Stimulated activated CD4-positive, alpha-beta T cell treated with anti-CD3 and anti-CD28 coated beads, Interleukin-4, amount 100 ng/mL, for 48 hours (primary cell): ENCODE measurements around the gene CDK12.
"Not testable (repeated sequence)": the region's sequence is repeated elsewhere in the genome, so short reads cannot be mapped to it uniquely, and the experiment has no call there.

Experiments
- DNase-seq, 2 donors: peaks; one replicate each; pipeline ENCODE4 v3.0.0-alpha.2; 2020; ENCODE audit warnings: low read depth in 2 of 2

CDK12 gene

GRCh38 chr17:39461113-39461925 lies at the start of gene CDK12:
CDK12 (plus strand) TSS chr17:39461486; CDS start chr17:39462072, 586 bp downstream.
- DNase-seq: peak; percentile 88 to 92

DNA sequence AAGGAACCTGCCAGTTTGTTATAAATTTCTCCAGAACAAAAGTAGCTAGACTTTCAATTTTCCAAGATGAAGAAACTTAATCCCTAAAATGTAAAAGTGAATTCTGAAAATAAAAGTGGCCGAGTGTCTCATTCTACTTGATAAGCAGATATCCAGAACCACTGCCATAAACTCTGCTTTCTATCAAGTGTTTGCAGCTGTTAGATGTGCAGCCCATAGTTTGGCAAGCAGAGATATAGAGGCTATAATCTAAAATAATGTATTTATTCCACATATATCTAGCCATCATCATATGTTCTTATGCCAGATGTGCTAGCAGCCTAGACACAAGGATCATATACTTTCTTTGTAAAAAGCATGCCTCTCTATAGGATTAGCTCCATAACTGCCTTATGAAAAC lies 45.1 kb upstream of the CDK12 start:
- DNase-seq: no peak

DNA sequence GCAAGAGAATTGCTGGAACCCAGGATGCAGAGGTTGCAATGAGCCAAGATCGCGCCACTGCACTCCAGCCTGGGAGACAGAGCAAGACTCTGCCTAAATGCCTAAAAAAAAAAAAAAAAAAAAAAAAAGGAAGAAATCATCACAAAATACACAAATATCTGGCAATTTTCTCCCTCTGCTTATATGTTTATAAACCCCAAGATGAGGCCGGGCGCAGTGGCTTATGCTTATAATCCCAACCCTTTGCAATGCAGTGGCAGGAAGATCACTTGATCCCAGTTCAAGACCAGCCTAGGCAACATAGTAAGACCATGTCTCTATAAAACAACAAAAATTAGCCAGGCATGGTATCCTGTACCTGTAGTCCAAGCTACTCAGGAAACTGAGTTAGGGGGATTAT lies 31.7 kb upstream of the CDK12 start:
- no peak for DNase-seq

DNA sequence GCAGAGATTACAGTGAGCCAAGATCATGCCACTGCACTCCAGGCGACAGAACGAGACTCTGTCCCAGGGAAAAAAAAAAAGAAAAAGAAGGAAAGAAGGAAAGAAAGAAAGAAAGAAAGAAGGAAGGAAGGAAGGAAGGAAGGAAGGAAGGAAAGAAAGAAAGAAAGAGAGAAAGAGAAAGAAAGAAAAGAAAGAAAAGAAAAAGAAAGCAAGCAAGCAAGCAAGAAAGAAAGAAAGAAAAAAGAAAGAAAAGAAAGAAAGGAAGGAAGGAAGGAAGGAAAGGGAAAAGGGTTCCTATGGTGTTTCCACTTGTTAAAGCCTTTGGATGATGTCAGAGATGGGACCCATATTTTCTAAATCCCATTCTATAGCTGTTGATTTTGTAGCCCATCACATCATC lies 21.4 kb upstream of the CDK12 start:
- DNase-seq: not testable (repeated sequence)

- DNase-seq: no peak
Observed at GRCh38 chr17:39443326-39443725, 18.0 kb upstream of the CDK12 start.

DNA sequence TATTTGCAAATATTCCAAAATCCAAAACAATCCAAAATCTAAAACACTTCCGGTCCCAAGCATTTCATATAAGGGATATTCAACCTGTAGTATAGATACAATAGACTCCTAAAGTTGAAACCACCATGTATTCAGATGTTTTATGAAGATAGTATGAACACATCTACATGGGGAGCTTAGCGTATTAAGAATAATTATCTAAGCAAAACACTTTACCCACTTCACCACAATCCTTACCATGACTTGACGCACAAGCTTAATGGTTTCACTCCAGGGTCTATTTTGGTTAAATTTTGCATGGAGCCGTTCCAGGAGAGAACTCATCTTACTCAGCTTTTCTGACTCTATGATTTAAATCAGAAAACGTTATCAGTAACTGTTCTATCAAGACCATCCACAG lies 13.7 kb upstream of the CDK12 start:
- no peak for DNase-seq

DNA sequence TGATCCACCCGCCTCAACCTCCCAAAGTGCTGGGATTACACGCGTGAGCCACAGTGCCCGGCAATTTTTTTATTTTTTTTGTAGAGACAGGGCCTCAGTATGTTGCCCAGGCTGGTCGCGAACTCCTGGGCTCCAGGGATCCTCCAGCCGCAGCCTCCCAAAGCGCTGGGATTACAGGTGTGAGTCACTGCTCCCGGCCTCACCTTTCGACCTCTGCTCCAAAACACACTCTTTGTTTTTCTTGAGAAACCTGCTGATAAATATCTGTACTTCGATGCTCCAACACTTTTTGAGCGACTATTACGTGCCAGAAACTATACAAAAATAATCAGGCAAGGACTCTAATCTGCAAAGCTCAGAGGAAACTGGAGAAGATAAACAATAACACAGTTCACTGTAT lies 11.2 kb upstream of the CDK12 start:
- no peak for DNase-seq

DNA sequence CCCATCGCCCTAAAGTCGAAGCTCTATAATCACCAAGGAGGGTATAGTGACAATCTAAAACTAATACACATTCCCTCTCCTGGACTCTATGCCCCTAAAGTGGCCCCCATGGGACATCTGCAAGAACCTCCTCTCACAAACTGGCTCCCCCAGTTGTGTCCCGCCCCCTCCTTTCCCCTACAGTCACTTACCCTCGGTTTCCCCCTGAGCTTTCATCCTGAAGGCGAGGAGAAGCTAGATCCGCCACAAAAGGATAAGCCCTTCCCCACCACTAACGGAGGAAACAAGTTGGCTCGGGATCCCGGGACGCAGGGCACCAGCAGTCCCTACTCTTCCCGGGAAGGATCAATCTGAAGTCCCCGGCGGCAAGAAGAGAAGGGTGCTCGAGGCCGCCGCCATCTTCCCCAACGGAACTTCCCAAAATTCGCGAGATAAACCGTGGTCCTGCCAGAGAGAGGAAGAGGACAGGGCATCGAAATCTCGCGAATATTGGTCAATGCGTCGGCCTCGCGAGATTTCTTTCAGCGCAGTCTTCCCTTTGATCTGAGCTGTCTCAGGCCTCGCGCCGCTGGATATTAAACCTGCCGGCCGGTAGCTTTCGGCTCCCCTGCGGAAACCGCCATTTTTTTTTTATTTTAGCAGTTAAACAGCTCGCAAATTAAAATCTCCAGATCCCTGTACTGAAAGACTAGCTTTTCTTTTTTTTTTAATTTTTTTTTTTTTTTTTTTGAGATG lies 10.3 kb upstream of the CDK12 start, which contains the start of gene MED1:
Gene MED1 (minus strand): TSS at position 417 of the 735 bp plus-strand sequence. CDS start 201 bp downstream, at position 216.
- DNase-seq: peak; percentile 82 to 88

- DNase-seq: no peak
Observed at GRCh38 chr17:39455919-39456318, 5.4 kb upstream of the CDK12 start.

GRCh38 chr17:39461926-39462569 lies 762 bp downstream of the CDK12 start:
- DNase-seq: no peak

- DNase-seq: no peak
Observed at GRCh38 chr17:39462631-39463375, 1.5 kb downstream of the CDK12 start.

DNA sequence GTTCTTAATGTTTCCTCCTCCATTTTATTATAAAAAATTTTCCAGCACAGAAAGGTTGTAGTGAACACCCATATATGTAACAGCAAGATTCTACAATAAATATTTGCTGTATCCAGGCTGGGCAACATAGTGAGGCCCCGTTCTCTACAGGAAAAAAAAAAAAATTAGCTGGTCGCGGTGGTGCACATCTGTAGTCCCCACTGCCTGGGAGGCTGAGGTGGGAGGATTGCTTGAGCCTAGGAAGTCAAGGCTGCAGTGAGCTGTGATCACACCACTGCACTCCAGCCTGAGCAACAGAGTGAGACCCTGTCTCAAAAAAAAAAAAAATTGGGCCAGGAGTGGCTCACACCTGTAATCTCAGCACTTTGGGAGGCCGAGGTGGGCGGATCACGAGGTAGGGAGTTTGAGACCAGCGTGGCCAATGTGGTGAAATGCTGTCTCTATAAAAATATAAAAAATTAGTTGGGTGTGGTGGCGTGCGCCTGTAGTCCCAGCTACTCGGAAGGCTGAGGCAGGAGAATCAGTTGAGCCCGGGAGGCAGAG lies 3.4 kb downstream of the CDK12 start:
- not testable (repeated sequence) for DNase-seq

- DNase-seq: not testable (repeated sequence)
Observed at GRCh38 chr17:39468610-39469009, 7.3 kb downstream of the CDK12 start.

- DNase-seq: no peak
Observed at GRCh38 chr17:39473310-39473709, 12.0 kb downstream of the CDK12 start.

GRCh38 chr17:39479631-39480030 lies 18.3 kb downstream of the CDK12 start:
- DNase-seq: not testable (repeated sequence)

GRCh38 chr17:39483506-39483905 lies 22.2 kb downstream of the CDK12 start:
- no peak for DNase-seq

DNA sequence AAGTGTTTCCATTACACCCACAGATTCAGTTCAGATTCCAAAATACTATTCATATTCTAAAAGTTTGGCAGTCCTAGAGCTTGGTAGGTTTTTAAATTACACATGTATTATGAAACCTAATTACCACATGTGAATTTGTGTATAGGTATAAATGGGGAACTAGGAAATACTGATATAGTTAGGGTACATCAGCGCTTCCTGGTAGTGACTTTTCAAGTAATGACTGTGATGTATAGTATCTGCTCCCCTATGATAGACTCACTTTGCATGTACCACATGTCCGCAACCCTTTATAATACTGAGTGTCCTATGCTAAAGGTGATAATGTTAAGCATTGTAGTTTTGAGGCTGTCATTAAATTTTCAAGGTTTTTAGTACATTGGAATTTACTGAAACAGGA lies 22.9 kb downstream of the CDK12 start:
- no peak for DNase-seq

DNA sequence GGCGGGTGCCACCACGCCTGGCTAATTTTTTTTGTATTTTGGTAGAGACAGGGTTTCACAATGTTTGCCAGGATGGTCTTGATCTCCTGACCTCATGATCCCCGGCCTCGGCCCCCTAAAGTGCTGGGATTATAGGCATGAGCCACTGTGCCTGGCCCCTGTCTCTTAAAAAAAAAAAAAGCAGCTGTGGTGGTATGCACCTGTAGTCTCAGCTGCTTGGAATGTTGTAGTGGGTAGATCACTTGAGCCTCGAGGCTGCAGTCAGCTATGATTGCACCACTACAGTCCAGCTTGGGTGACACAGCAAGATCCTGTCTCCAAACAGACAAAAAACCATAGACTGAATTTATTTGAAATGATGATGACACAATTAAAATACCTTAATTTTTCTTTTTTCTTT lies 24.3 kb downstream of the CDK12 start:
- DNase-seq: no peak

DNA sequence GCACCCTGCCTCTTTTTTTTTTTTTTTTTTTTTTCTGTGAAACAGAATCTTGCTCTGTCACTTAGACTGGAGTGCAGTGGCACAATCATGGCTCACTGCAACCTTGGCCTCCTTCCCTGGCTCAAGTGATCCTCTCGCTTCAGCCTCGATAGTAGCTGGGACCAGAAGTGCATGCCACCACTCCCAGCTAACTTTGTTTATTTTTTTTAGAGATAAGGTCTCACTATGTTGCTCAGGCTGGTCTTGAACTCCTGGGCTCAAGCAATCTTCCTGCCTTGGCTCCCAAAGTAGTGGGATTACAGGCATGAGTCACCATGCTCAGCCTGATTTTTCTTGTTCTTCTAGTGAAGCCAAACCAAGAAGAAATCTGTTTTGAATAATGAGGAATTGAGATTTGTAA lies 25.0 kb downstream of the CDK12 start:
- no peak for DNase-seq

DNA sequence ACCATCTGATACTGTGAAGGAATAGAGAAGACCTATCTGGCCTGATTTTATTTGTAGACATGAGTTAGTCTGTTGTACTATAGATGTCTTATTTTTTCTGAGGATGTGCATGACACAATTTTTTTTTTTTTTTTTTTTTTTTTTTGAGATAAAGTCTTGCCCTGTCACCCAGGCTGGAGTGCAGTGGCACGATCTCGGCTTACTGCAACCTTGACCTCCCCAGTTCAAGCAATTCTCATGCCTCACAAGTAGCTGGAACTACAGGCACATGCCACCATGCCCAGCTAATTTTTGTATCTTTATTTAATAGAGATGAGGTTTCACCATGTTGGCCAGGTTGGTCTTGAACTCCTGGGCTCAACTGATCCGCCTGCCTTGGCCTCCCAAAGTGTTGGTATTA lies 26.2 kb downstream of the CDK12 start:
- DNase-seq: not testable (repeated sequence)

DNA sequence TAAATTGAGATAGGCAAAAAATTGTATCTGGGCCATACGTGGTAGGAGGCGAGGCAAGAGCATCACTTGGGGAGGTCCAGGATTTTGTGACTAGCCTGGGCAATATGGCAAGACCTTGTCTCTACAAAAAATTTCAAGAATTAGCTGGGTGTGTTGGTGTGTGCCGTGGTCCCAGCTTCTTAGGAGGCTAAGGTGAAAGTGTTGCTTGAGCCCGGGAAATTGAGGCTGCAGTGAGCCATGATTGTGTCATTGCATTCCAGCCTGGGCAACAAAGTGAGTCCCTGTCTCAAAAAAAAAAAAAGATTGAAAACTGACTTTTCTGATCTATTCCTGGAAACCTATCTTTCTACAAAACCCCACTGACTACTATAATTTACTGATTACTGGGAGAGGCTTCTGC lies 26.7 kb downstream of the CDK12 start:
- DNase-seq: no peak
